ENCODE measurements around the gene ADAMTS6.

The ADAMTS6 gene

GRCh38 chr5:65292196-65292595 is 189.5 kb downstream of the ADAMTS6 start:
- DNase-seq (ENCODE audit: low read depth in 3 of 3, low spot score in 1 of 3), result no peak

GRCh38 chr5:65290677-65291076 is 191.0 kb downstream of the ADAMTS6 start:
- DNase-seq (ENCODE audit: low read depth in 3 of 3, low spot score in 1 of 3), result no peak

GRCh38 chr5:65288657-65289056 is 193.1 kb downstream of the ADAMTS6 start:
- DNase-seq (ENCODE audit: low read depth in 3 of 3, low spot score in 1 of 3), result no peak

GRCh38 chr5:65279603-65280002 is 202.1 kb downstream of the ADAMTS6 start:
- no peak for DNase-seq (ENCODE audit: low read depth in 3 of 3, low spot score in 1 of 3)

GRCh38 chr5:65276178-65276890 is 205.4 kb downstream of the ADAMTS6 start:
- DNase-seq (ENCODE audit: low read depth in 3 of 3, low spot score in 1 of 3), result no peak

GRCh38 chr5:65271906-65272305 is 209.8 kb downstream of the ADAMTS6 start:
- DNase-seq (ENCODE audit: low read depth in 3 of 3, low spot score in 1 of 3), result no peak

- DNase-seq (ENCODE audit: low read depth in 3 of 3, low spot score in 1 of 3), result no peak
These were observed 213.2 kb downstream of the ADAMTS6 start for GRCh38 chr5:65268525-65268924.

GRCh38 chr5:65264420-65264819 is 217.3 kb downstream of the ADAMTS6 start:
- DNase-seq (ENCODE audit: low read depth in 3 of 3, low spot score in 1 of 3), result no peak

GRCh38 chr5:65263321-65263720 is 218.4 kb downstream of the ADAMTS6 start:
- no peak for DNase-seq (ENCODE audit: low read depth in 3 of 3, low spot score in 1 of 3)

- DNase-seq (ENCODE audit: low read depth in 3 of 3, low spot score in 1 of 3), result no peak
These were observed 219.1 kb downstream of the ADAMTS6 start for GRCh38 chr5:65262649-65263059.

GRCh38 chr5:65262096-65262495 is 219.6 kb downstream of the ADAMTS6 start:
- no peak for DNase-seq (ENCODE audit: low read depth in 3 of 3, low spot score in 1 of 3)

- DNase-seq (ENCODE audit: low read depth in 3 of 3, low spot score in 1 of 3), result no peak
These were observed 220.2 kb downstream of the ADAMTS6 start for GRCh38 chr5:65261499-65261898.

GRCh38 chr5:65255294-65255693 is 226.4 kb downstream of the ADAMTS6 start:
- DNase-seq (ENCODE audit: low read depth in 3 of 3, low spot score in 1 of 3), result no peak

- DNase-seq (ENCODE audit: low read depth in 3 of 3, low spot score in 1 of 3), result no peak
These were observed 228.7 kb downstream of the ADAMTS6 start for GRCh38 chr5:65252977-65253376.

GRCh38 chr5:65248896-65249295 is 232.8 kb downstream of the ADAMTS6 start:
- no peak for DNase-seq (ENCODE audit: low read depth in 3 of 3, low spot score in 1 of 3)

GRCh38 chr5:65247594-65247993 is 234.1 kb downstream of the ADAMTS6 start:
- no peak for DNase-seq (ENCODE audit: low read depth in 3 of 3, low spot score in 1 of 3)

GRCh38 chr5:65246741-65247140 is 235.0 kb downstream of the ADAMTS6 start:
- DNase-seq (ENCODE audit: low read depth in 3 of 3, low spot score in 1 of 3), result no peak

GRCh38 chr5:65244031-65244430 is 237.7 kb downstream of the ADAMTS6 start:
- DNase-seq (ENCODE audit: low read depth in 3 of 3, low spot score in 1 of 3), result no peak

- DNase-seq (ENCODE audit: low read depth in 3 of 3, low spot score in 1 of 3), result no peak
These were observed 238.6 kb downstream of the ADAMTS6 start for GRCh38 chr5:65243161-65243560.

GRCh38 chr5:65229841-65230240 is 251.9 kb downstream of the ADAMTS6 start:
- DNase-seq (ENCODE audit: low read depth in 3 of 3, low spot score in 1 of 3), result no peak

- no peak for DNase-seq (ENCODE audit: low read depth in 3 of 3, low spot score in 1 of 3)
These were observed 267.7 kb downstream of the ADAMTS6 start for GRCh38 chr5:65213921-65214525.

GRCh38 chr5:65209341-65209740 is 272.4 kb downstream of the ADAMTS6 start:
- DNase-seq (ENCODE audit: low read depth in 3 of 3, low spot score in 1 of 3), result no peak

- DNase-seq (ENCODE audit: low read depth in 3 of 3, low spot score in 1 of 3), result no peak
These were observed 276.8 kb downstream of the ADAMTS6 start for GRCh38 chr5:65204966-65205365.

Data from stimulated activated CD4-positive, alpha-beta T cell treated with anti-CD3 and anti-CD28 coated beads, TNF-alpha, amount 100 ng/mL, for 1 hour (primary cell).